Caco-2 (cell line): ENCODE measurements around the gene ATP8A1. TPM values are rescaled to one million over a fixed set of nuclear protein-coding genes. Genes with fewer than 3 reads are reported as not detected.

Source experiments
- BruUV-seq: library from RNA; stranded (reverse); fragments of 400-500 nt; replicated peaks from 2 replicates; lab custom pipeline; 2021; lab: Mats Ljungman, UMichigan
- CTCF ChIA-PET: fragments of 300-600 bp; sonication (Branson Sonifier 250); formaldehyde crosslinking; loops from one replicate; lab custom pipeline; 2022; ENCODE audit warnings: antibody characterized with exemption; lab: Charles Lee
- POLR2A ChIA-PET: fragments of 300-600 bp; sonication (Branson Sonifier 250); formaldehyde crosslinking; loops from one replicate; lab custom pipeline; 2022; ENCODE audit warnings: antibody characterized with exemption; lab: Charles Lee
- DNase-seq, 2 experiments: peaks; one replicate each; pipeline versions ENCODE4 v3.0.0 to v3.0.0-alpha.2; 2020 to 2022
- H3K27me3 ChIP-seq: replicated peaks from 2 replicates; pipeline ENCODE4 v1.6.0; 2011; ENCODE audit warnings: low read length; ENCODE audit not compliant: control insufficient read depth, insufficient read depth
- H3K36me3 ChIP-seq: 2 replicates; pipeline ENCODE4 v1.5.1; 2011; ENCODE audit warnings: low read length; ENCODE audit not compliant: control insufficient read depth, insufficient read depth
- H3K4me1 ChIP-seq: fragments of 250-450 bp; sonication (Bioruptor Pico); 2 replicates; pipeline ENCODE4 v1.5.1; 2020; ENCODE audit warnings: mild to moderate bottlenecking
- H3K4me3 ChIP-seq: 2 replicates; pipeline ENCODE4 v1.5.1; 2011; ENCODE audit warnings: low read depth, mild to moderate bottlenecking, control low read depth, low read length
- H3K9me3 ChIP-seq: fragments of 250-450 bp; sonication (Bioruptor Pico); 2 replicates; pipeline ENCODE4 v1.5.1; 2020; ENCODE audit warnings: mild to moderate bottlenecking, moderate library complexity
- H3K27ac Mint-ChIP-seq: one replicate; pipeline ENCODE4 v1.8.0; 2022; ENCODE audit warnings: mixed read lengths; ENCODE audit not compliant: unreplicated experiment
- H3K27me3 Mint-ChIP-seq: one replicate; pipeline ENCODE4 v1.8.0; 2022; ENCODE audit warnings: mixed read lengths; ENCODE audit not compliant: insufficient read depth, unreplicated experiment
- H3K36me3 Mint-ChIP-seq: one replicate; pipeline ENCODE4 v1.8.0; 2022; ENCODE audit warnings: mild to moderate bottlenecking, mixed read lengths; ENCODE audit not compliant: insufficient read depth, unreplicated experiment
- H3K4me1 Mint-ChIP-seq: one replicate; pipeline ENCODE4 v1.8.0; 2022; ENCODE audit warnings: low read depth, mixed read lengths; ENCODE audit not compliant: unreplicated experiment
- H3K4me3 Mint-ChIP-seq: one replicate; pipeline ENCODE4 v1.8.0; 2022; ENCODE audit warnings: mild to moderate bottlenecking, moderate library complexity, mixed read lengths; ENCODE audit not compliant: unreplicated experiment
- H3K9me3 Mint-ChIP-seq: one replicate; pipeline ENCODE4 v1.8.0; 2022; ENCODE audit warnings: mixed read lengths; ENCODE audit not compliant: unreplicated experiment
- intact Hi-C: fragments of 100-400 bp; cut with micrococcal nuclease; formaldehyde crosslinking; loops from one replicate; pipeline ENCODE4 v1.10.0; 2022; ENCODE audit not compliant: unreplicated experiment
- total RNA-seq: library from RNA; stranded (reverse); gene quantifications from 2 replicates; pipeline ENCODE4 v1.2.3, GENCODE V29; 2022
- TF ChIP-seq, protein P1 (sequence below), 2 experiments: fragments of 200-600 bp in 1 of 2; IDR thresholded peaks; 1 replicate in 1 of 2; 2 replicates in 1 of 2; pipeline versions ENCODE4 v1.5.1 to v1.8.0; 2011 to 2022; ENCODE audit warnings: antibody characterized with exemption in 1 of 2, control low read depth in 1 of 2, inconsistent platforms in 1 of 2, low read depth in 1 of 2, low read length in 1 of 2, mild to moderate bottlenecking in 1 of 2, moderate library complexity in 1 of 2; ENCODE audit not compliant: insufficient read depth in 1 of 2, severe bottlenecking in 1 of 2, unreplicated experiment in 1 of 2

The ATP8A1 gene
- total RNA-seq, 1 experiment from 2014 or later = 9.3 TPM

- no peak for DNase-seq
- Mint-ChIP-seq H3K4me1 (no peaks in the 10 kb centered on the region), H3K9me3 (no peaks in the 10 kb centered on the region), H3K27me3 (peaks cover 3% of the 10 kb centered on the region), H3K4me3 (no peak overlapping the region), H3K27ac (no peak overlapping the region), H3K36me3 (no peaks in the 10 kb centered on the region)
- no peaks in the 10 kb centered on the region for H3K4me1 ChIP-seq
- no peaks in the 10 kb centered on the region for H3K27me3 ChIP-seq
- no peak overlapping the region for H3K4me3 ChIP-seq
- TF ChIP-seq, protein P1, sequence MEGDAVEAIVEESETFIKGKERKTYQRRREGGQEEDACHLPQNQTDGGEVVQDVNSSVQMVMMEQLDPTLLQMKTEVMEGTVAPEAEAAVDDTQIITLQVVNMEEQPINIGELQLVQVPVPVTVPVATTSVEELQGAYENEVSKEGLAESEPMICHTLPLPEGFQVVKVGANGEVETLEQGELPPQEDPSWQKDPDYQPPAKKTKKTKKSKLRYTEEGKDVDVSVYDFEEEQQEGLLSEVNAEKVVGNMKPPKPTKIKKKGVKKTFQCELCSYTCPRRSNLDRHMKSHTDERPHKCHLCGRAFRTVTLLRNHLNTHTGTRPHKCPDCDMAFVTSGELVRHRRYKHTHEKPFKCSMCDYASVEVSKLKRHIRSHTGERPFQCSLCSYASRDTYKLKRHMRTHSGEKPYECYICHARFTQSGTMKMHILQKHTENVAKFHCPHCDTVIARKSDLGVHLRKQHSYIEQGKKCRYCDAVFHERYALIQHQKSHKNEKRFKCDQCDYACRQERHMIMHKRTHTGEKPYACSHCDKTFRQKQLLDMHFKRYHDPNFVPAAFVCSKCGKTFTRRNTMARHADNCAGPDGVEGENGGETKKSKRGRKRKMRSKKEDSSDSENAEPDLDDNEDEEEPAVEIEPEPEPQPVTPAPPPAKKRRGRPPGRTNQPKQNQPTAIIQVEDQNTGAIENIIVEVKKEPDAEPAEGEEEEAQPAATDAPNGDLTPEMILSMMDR (IDR thresholded peaks at IDR 0.05; ENCODE audit: insufficient read depth in 1 of 2, low read depth in 1 of 2, low read length in 1 of 2, severe bottlenecking in 1 of 2, unreplicated experiment in 1 of 2) = no peak
- no peaks in the 10 kb centered on the region for H3K36me3 ChIP-seq
- BruUV-seq = no TSS peak
- ChIA-PET CTCF (interaction anchor here (0.6 to 4.0 kb wide), 2 partner anchors 24 to 151 kb away, joined by 4 to 49 read pairs; no protein-coding TSS in a partner anchor), POLR2A (no interaction called here)
- H3K9me3 ChIP-seq = no peaks in the 10 kb centered on the region
- intact Hi-C loops = no loop called here
Observed at GRCh38 chr4:42369489-42369888, 287.4 kb downstream of the ATP8A1 start.

GRCh38 chr4:42366959-42367358 is 289.9 kb downstream of the ATP8A1 start:
- Mint-ChIP-seq H3K36me3 (no peaks in the 10 kb centered on the region), H3K27ac (no peak overlapping the region), H3K4me3 (no peak overlapping the region), H3K9me3 (no peaks in the 10 kb centered on the region), H3K4me1 (no peaks in the 10 kb centered on the region), H3K27me3 (peaks cover 4% of the 10 kb centered on the region)
- no peak for DNase-seq
- POLR2A ChIA-PET = no interaction called here
- no peaks in the 10 kb centered on the region for H3K9me3 ChIP-seq
- BruUV-seq = no TSS peak
- no peaks in the 10 kb centered on the region for H3K4me1 ChIP-seq
- intact Hi-C loops = no loop called here
- H3K36me3 ChIP-seq = no peaks in the 10 kb centered on the region
- H3K4me3 ChIP-seq = no peak overlapping the region
- CTCF ChIA-PET = no interaction called here
- no peaks in the 10 kb centered on the region for H3K27me3 ChIP-seq
- TF ChIP-seq, protein P1 (IDR thresholded peaks at IDR 0.05; ENCODE audit: insufficient read depth in 1 of 2, low read depth in 1 of 2, low read length in 1 of 2, severe bottlenecking in 1 of 2, unreplicated experiment in 1 of 2) = no peak

- intact Hi-C loops = no loop called here
- Histone ChIP-seq H3K4me1 (no peaks in the 10 kb centered on the region), H3K36me3 (no peaks in the 10 kb centered on the region), H3K4me3 (no peak overlapping the region), H3K9me3 (no peaks in the 10 kb centered on the region), H3K27me3 (no peaks in the 10 kb centered on the region; the same call in 1 of the 2 replicates)
- H3K36me3 Mint-ChIP-seq = no peaks in the 10 kb centered on the region
- no peak overlapping the region for H3K27ac Mint-ChIP-seq
- POLR2A ChIA-PET = no interaction called here
- BruUV-seq = no TSS peak
- CTCF ChIA-PET = no interaction called here
- H3K9me3 Mint-ChIP-seq = no peaks in the 10 kb centered on the region
- no peaks in the 10 kb centered on the region for H3K4me1 Mint-ChIP-seq
- TF ChIP-seq, protein P1 (IDR thresholded peaks at IDR 0.05; ENCODE audit: insufficient read depth in 1 of 2, low read depth in 1 of 2, low read length in 1 of 2, severe bottlenecking in 1 of 2, unreplicated experiment in 1 of 2) = no peak
- H3K4me3 Mint-ChIP-seq = no peak overlapping the region
- DNase-seq = no peak
- peaks cover 12% of the 10 kb centered on the region for H3K27me3 Mint-ChIP-seq
Observed at GRCh38 chr4:42364266-42365053, 292.4 kb downstream of the ATP8A1 start.
